ENCODE results near the gene TAF15. TPM values are rescaled to one million over a fixed set of nuclear protein-coding genes. Genes with fewer than 3 reads are reported as not detected.

TAF15 gene
- total RNA-seq, 4 donors from 2014 or later: 48.7 to 111 (median 66.7) TPM

DNA sequence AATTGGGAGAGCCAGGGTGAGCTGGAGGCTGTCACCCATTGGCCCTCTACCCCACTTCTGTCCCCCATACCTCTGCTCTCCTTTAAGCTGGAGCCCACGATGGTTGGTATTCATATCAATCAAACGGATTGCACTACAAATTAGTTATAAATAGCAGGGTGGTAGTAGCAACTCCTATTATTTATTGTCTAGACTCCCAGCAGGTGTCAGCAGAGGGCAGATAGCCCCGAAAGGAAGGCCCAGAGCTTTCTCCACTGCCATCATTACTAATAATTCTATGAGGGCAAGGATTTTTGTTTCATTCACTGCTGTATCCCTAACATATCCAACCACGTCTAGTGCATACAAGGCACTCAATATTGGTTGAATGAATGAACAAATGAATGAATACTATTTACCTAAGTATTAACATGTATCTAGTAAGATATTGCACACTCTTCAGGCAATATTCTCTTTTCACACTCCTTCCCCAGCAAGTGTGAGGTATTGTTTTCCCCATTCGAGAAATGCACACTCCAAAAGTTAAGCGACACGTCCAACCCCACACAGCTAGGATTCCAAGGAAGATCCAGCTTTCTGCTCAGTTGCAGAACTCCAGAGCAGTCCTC, 42.3 kb upstream of the TAF15 start:
- no peak overlapping the region for H3K27ac ChIP-seq
- TF ChIP-seq POLR2A (IDR thresholded peaks at IDR 0.05): no peak
- TF ChIP-seq, protein P1, sequence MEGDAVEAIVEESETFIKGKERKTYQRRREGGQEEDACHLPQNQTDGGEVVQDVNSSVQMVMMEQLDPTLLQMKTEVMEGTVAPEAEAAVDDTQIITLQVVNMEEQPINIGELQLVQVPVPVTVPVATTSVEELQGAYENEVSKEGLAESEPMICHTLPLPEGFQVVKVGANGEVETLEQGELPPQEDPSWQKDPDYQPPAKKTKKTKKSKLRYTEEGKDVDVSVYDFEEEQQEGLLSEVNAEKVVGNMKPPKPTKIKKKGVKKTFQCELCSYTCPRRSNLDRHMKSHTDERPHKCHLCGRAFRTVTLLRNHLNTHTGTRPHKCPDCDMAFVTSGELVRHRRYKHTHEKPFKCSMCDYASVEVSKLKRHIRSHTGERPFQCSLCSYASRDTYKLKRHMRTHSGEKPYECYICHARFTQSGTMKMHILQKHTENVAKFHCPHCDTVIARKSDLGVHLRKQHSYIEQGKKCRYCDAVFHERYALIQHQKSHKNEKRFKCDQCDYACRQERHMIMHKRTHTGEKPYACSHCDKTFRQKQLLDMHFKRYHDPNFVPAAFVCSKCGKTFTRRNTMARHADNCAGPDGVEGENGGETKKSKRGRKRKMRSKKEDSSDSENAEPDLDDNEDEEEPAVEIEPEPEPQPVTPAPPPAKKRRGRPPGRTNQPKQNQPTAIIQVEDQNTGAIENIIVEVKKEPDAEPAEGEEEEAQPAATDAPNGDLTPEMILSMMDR (IDR thresholded peaks at IDR 0.05): peak in 5 of 6 experiments; percentile 46 to 71 (median 68)
- DNase-seq: no peak
- H3K4me3 ChIP-seq: no peak overlapping the region
- peaks cover 5 to 20% (median 14%) of the 10 kb centered on the region in 3 donors for H3K4me1 ChIP-seq
- H3K9me3 ChIP-seq: no peaks in the 10 kb centered on the region
- 29 to 45% methylated on average over 7 of the region's 7 CpGs for WGBS, 2 donors
- intact Hi-C loops (cut with DNase I): no loop called here
- H3K27me3 ChIP-seq: no peaks in the 10 kb centered on the region
- no peaks in the 10 kb centered on the region for H3K36me3 ChIP-seq

DNA sequence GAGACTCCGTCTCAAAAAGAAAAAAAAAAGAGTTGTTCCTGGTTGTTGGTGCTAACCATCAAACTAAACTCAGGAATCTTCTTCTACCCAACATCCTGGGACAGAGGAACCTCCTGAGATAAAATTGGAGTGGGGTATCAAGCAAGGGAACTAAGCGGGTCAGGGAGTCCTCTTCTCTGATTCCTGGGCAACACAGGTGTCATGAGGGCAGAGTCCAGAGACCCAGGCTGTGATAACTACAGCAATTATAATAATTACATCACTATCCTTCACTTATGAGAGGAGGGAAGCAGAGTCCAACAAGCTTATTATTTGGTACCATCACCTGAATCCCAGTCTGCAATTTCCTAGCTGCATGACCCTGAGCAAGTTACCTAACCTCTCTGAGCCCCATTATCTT, 40.5 kb upstream of the TAF15 start:
- WGBS, 2 donors: 81 to 85% methylated on average over 2 of the region's 2 CpGs
- H3K4me1 ChIP-seq: peaks cover 5 to 31% (median 27%) of the 10 kb centered on the region in 3 donors
- intact Hi-C loops (cut with DNase I): no loop called here

DNA sequence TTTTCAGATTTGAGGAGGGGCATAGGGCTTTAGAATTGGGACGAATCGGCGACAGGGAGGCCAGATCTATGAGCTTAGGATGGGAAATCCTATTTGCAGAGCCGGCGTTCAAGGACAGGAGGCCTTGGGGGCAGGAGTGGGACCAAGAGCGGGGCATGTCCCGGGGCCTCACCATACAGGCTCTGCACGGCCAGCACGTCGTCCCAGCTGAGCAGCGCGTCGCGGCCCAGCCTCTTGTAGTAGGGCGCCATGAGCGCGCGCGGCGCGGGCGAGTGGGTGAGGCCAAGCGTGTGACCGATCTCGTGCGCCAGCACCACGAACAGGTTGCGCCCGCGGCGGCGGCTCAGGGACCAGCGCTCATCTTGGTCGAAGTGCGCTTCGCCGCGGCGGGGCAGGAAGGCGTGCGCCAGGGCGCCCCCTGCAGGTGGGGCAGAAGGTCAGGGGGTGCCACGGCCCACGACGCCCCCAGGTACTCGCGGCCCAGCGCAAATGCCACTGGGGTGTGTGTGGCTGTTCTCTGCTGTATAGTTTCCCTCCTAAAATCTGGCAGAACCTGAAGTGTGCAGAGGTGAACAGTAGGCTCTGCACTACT, 39.3 kb upstream of the TAF15 start:
- Histone ChIP-seq H3K4me3 (no peak overlapping the region), H3K9me3 (no peaks in the 10 kb centered on the region), H3K27ac (no peak overlapping the region), H3K4me1 (peaks cover 9 to 31% (median 27%) of the 10 kb centered on the region in 3 donors), H3K27me3 (peaks cover 0 to 2% (median 0%) of the 10 kb centered on the region in 4 donors), H3K36me3 (peaks cover 0 to 9% (median 0%) of the 10 kb centered on the region in 3 donors)
- no peak for DNase-seq
- intact Hi-C loops (cut with DNase I): no loop called here
- no peak for TF ChIP-seq POLR2A (IDR thresholded peaks at IDR 0.05)
- TF ChIP-seq, protein P1 (IDR thresholded peaks at IDR 0.05): peak in 1 of 6 experiments; percentile 19
- WGBS, 2 donors: 92 to 93% methylated on average over 32 to 40 of the region's 48 CpGs

More for the DNA sequence above, 40.5 kb upstream of the TAF15 start:
- Histone ChIP-seq H3K4me3 (no peak overlapping the region), H3K9me3 (no peaks in the 10 kb centered on the region), H3K27ac (no peak overlapping the region), H3K36me3 (peaks cover 0 to 9% (median 0%) of the 10 kb centered on the region in 3 donors), H3K27me3 (peaks cover 0 to 2% (median 0%) of the 10 kb centered on the region in 4 donors)
- no peak for DNase-seq
- no peak for TF ChIP-seq POLR2A (IDR thresholded peaks at IDR 0.05)
- TF ChIP-seq, protein P1 (IDR thresholded peaks at IDR 0.05): no peak

DNA sequence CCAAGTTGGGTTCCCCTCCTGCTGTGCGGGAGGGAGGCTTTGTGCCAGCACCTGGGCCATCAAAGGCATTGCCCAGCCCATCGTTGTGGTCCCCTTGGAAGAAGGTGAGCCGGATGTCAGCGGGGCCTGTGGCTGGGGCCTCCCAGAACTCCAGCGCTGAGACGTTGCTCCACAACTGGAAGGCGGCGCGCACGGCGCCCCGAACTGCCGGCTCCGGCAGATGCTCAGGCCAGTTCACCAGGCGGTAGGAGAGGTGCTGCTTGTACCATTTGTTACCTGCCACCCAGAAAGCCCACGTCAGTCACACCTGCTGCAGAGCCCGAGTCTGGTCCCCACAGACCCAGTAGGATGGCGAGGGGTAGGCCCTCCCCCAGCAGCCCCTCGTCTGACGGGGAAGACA, 36.2 kb upstream of the TAF15 start:
- peaks cover 20 to 58% (median 54%) of the 10 kb centered on the region in 3 donors for H3K4me1 ChIP-seq
- peaks cover 0 to 2% (median 0%) of the 10 kb centered on the region in 4 donors for H3K27me3 ChIP-seq
- TF ChIP-seq, protein P1 (IDR thresholded peaks at IDR 0.05): no peak
- no peak for TF ChIP-seq POLR2A (IDR thresholded peaks at IDR 0.05)

More for the DNA sequence above, 36.2 kb upstream of the TAF15 start:
- intact Hi-C loops (cut with DNase I): no loop called here
- peaks cover 0 to 20% (median 0%) of the 10 kb centered on the region in 3 donors for H3K36me3 ChIP-seq
- no peak overlapping the region for H3K4me3 ChIP-seq
- no CpG with 5 or more reads among the region's 20 CpGs for WGBS, 2 donors
- DNase-seq: no peak
- peak overlapping the region; percentile 70 to 86 (median 82) for H3K27ac ChIP-seq
- no peaks in the 10 kb centered on the region for H3K9me3 ChIP-seq
